DND-41 (cell line): ENCODE measurements around the gene CCDC134.

Experiments used
- EZH2 ChIP-seq: IDR thresholded peaks from 3 replicates; pipeline ENCODE4 v1.6.1; 2012; ENCODE audit warnings: borderline replicate concordance, low read depth, mild to moderate bottlenecking, moderate library complexity, low read length, inconsistent platforms; ENCODE audit not compliant: severe bottlenecking
- TF ChIP-seq, protein P1 (sequence below): IDR thresholded peaks from 2 replicates; pipeline ENCODE4 v1.5.1; 2012; ENCODE audit warnings: borderline replicate concordance, low read length, moderate library complexity, mild to moderate bottlenecking; ENCODE audit not compliant: poor library complexity, severe bottlenecking; ENCODE audit errors: extremely low read depth

DNA sequence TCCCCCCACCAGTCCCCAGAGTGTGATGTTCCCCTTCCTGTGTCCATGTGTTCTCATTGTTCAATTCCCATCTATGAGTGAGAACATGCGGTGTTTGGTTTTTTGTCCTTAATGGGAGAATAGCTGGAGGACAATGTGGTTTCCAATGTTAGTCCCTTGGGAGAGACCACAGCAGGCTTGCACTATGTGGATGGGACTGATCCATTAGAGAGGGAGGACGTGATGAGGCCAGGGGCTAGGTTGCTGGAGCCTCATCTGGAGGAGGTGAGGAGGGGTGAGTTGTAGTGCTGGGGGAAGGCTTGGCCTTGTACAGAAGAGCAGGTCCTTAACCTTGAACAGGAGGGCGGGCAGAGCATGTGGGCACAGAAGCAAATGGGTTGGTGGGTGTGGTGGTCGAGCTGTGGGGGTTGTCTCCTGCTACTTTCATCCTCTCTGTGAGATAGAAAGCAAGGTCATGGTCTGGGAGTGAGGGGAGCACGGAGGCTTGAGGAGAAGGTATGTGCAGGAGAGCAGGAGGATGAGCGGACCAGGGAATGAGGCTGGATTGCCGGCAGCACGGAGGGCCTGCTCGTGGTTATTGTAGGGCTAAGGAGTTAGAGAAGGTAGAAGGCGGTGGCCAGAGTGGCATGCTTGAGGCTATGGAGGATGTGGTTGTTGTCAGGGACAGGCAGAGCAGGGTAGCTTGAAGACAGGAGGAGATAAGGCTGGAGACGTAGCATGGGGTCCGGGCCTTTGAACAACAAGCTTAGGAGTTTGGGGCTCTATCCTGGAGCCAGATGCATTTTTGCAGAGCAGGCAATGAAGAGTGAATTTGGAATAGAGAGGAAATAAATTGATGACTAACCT is 21.2 kb downstream of the CCDC134 start:
- TF ChIP-seq, protein P1, sequence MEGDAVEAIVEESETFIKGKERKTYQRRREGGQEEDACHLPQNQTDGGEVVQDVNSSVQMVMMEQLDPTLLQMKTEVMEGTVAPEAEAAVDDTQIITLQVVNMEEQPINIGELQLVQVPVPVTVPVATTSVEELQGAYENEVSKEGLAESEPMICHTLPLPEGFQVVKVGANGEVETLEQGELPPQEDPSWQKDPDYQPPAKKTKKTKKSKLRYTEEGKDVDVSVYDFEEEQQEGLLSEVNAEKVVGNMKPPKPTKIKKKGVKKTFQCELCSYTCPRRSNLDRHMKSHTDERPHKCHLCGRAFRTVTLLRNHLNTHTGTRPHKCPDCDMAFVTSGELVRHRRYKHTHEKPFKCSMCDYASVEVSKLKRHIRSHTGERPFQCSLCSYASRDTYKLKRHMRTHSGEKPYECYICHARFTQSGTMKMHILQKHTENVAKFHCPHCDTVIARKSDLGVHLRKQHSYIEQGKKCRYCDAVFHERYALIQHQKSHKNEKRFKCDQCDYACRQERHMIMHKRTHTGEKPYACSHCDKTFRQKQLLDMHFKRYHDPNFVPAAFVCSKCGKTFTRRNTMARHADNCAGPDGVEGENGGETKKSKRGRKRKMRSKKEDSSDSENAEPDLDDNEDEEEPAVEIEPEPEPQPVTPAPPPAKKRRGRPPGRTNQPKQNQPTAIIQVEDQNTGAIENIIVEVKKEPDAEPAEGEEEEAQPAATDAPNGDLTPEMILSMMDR, result no peak
- TF ChIP-seq EZH2, result no peak
